H9 (cell line): ENCODE results near the gene PRSS21. TPM values are rescaled to one million over a fixed set of nuclear protein-coding genes. Genes with fewer than 3 reads are reported as not detected.

Source experiments
- DNase-seq: peaks from one replicate; pipeline ENCODE4 v3.0.0-alpha.2; 2017
- H2AFZ ChIP-seq: one replicate; pipeline ENCODE4 v1.6.1; 2013; ENCODE audit warnings: mild to moderate bottlenecking, low read length, control low read depth, moderate library complexity
- H2AK5ac ChIP-seq: 2 replicates; pipeline ENCODE4 v1.6.1; 2013; ENCODE audit warnings: low read length, control low read depth, mixed read lengths; ENCODE audit not compliant: insufficient read length
- H2BK120ac ChIP-seq: one replicate; pipeline ENCODE4 v1.6.1; 2013; ENCODE audit warnings: low read depth, mild to moderate bottlenecking, low read length, control low read depth, inconsistent platforms; ENCODE audit not compliant: poor library complexity, severe bottlenecking
- H2BK12ac ChIP-seq: 2 replicates; pipeline ENCODE4 v1.6.1; 2013; ENCODE audit warnings: low read length, control low read depth, mixed read lengths, low read depth; ENCODE audit not compliant: insufficient read length
- H2BK15ac ChIP-seq: 2 replicates; pipeline ENCODE4 v1.6.1; 2013; ENCODE audit warnings: low read depth, low read length, control low read depth
- H2BK20ac ChIP-seq: one replicate; pipeline ENCODE4 v1.6.1; 2013; ENCODE audit warnings: low read depth, mild to moderate bottlenecking, low read length, control low read depth, inconsistent platforms; ENCODE audit not compliant: poor library complexity, severe bottlenecking
- H2BK5ac ChIP-seq: 2 replicates; pipeline ENCODE4 v1.6.1; 2013; ENCODE audit warnings: low read length, control low read depth, mixed read lengths; ENCODE audit not compliant: insufficient read length
- H3K14ac ChIP-seq: 2 replicates; pipeline ENCODE4 v1.6.1; 2013; ENCODE audit warnings: low read length, control low read depth; ENCODE audit not compliant: insufficient read depth
- H3K18ac ChIP-seq: 2 replicates; pipeline ENCODE4 v1.6.1; 2013; ENCODE audit warnings: low read depth, mild to moderate bottlenecking, mixed read lengths, low read length, control low read depth; ENCODE audit not compliant: insufficient read length
- H3K23ac ChIP-seq: 2 replicates; pipeline ENCODE4 v1.6.1; 2013; ENCODE audit warnings: low read length, control low read depth, mixed read lengths, low read depth; ENCODE audit not compliant: insufficient read length
- H3K23me2 ChIP-seq: 2 replicates; pipeline ENCODE4 v1.6.1; 2013; ENCODE audit warnings: low read depth, mild to moderate bottlenecking, mixed read lengths, low read length, control low read depth; ENCODE audit not compliant: insufficient read length, poor library complexity, severe bottlenecking
- H3K27ac ChIP-seq: 2 replicates; pipeline ENCODE4 v1.5.1; 2013; ENCODE audit warnings: low read length, control low read depth, mixed read lengths, low read depth; ENCODE audit not compliant: insufficient read length
- H3K27me3 ChIP-seq: 2 replicates; pipeline ENCODE4 v1.6.1; 2013; ENCODE audit warnings: low read length, control low read depth, inconsistent platforms; ENCODE audit not compliant: insufficient read depth
- H3K4ac ChIP-seq: 2 replicates; pipeline ENCODE4 v1.6.1; 2013; ENCODE audit warnings: low read depth, mild to moderate bottlenecking, control low read depth, inconsistent platforms, low read length, moderate library complexity
- H3K4me1 ChIP-seq: 2 replicates; pipeline ENCODE4 v1.6.1; 2013; ENCODE audit warnings: low read length, control low read depth, inconsistent platforms; ENCODE audit not compliant: insufficient read depth
- H3K4me2 ChIP-seq: 2 replicates; pipeline ENCODE4 v1.6.1; 2013; ENCODE audit warnings: low read length, control low read depth, mixed read lengths; ENCODE audit not compliant: insufficient read length, insufficient read depth
- H3K56ac ChIP-seq: 2 replicates; pipeline ENCODE4 v1.6.1; 2013; ENCODE audit warnings: low read depth, mild to moderate bottlenecking, mixed read lengths, low read length, control low read depth; ENCODE audit not compliant: insufficient read length
- H3K79me1 ChIP-seq: 2 replicates; pipeline ENCODE4 v1.6.1; 2013; ENCODE audit warnings: low read depth, mild to moderate bottlenecking, moderate library complexity, low read length, control low read depth, inconsistent platforms; ENCODE audit not compliant: insufficient read depth, poor library complexity, severe bottlenecking
- H3K79me2 ChIP-seq: 2 replicates; pipeline ENCODE4 v1.6.1; 2013; ENCODE audit warnings: low read length, control low read depth, inconsistent platforms; ENCODE audit not compliant: insufficient read depth
- H3K9ac ChIP-seq: 2 replicates; pipeline ENCODE4 v1.6.1; 2013; ENCODE audit warnings: low read length, control low read depth, mixed read lengths; ENCODE audit not compliant: insufficient read length; ENCODE audit errors: extremely low read depth
- H3K9me3 ChIP-seq: one replicate; pipeline ENCODE4 v1.6.1; 2013; ENCODE audit warnings: low read depth, low read length, inconsistent platforms; ENCODE audit not compliant: control insufficient read depth
- H3T11ph ChIP-seq: one replicate; pipeline ENCODE4 v1.6.1; 2013; ENCODE audit warnings: mild to moderate bottlenecking, low read length, control low read depth, inconsistent platforms
- H4K20me1 ChIP-seq: one replicate; pipeline ENCODE4 v1.6.1; 2013; ENCODE audit not compliant: control insufficient read depth, insufficient read length, insufficient read depth
- H4K5ac ChIP-seq: 2 replicates; pipeline ENCODE4 v1.6.1; 2013; ENCODE audit warnings: low read depth, mild to moderate bottlenecking, mixed read lengths, low read length, control low read depth; ENCODE audit not compliant: insufficient read length
- H4K8ac ChIP-seq: replicated peaks from 2 replicates; pipeline ENCODE4 v1.6.1; 2013; ENCODE audit warnings: low read length, control low read depth, mixed read lengths, low read depth; ENCODE audit not compliant: insufficient read length
- H4K91ac ChIP-seq: 2 replicates; pipeline ENCODE4 v1.6.1; 2013; ENCODE audit warnings: low read depth, mild to moderate bottlenecking, moderate library complexity, mixed read lengths, low read length, control low read depth; ENCODE audit not compliant: insufficient read length
- H3K27ac Mint-ChIP-seq, 3 experiments: 2 replicates in 2 of 3; 3 replicates in 1 of 3; pipeline ENCODE4 v1.8.0; 2020 to 2021; ENCODE audit warnings: mixed read lengths in 3 of 3, mild to moderate bottlenecking in 1 of 3, moderate library complexity in 1 of 3
- H3K27me3 Mint-ChIP-seq: 2 replicates; pipeline ENCODE4 v1.8.0; 2021; ENCODE audit warnings: low read depth, mild to moderate bottlenecking, moderate library complexity, mixed read lengths
- H3K36me3 Mint-ChIP-seq, 3 experiments: 2 replicates in 2 of 3; 3 replicates in 1 of 3; pipeline ENCODE4 v1.8.0; 2020 to 2021; ENCODE audit warnings: low read depth in 3 of 3, mixed read lengths in 3 of 3; ENCODE audit not compliant: insufficient read depth in 1 of 3
- H3K4me1 Mint-ChIP-seq, 2 experiments: 2 replicates each; pipeline ENCODE4 v1.8.0; 2020; ENCODE audit warnings: mixed read lengths in 2 of 2
- H3K4me3 Mint-ChIP-seq, 2 experiments: 2 replicates in 1 of 2; 3 replicates in 1 of 2; pipeline ENCODE4 v1.8.0; 2020 to 2021; ENCODE audit warnings: mild to moderate bottlenecking in 2 of 2, mixed read lengths in 2 of 2, moderate library complexity in 1 of 2
- H3K9me3 Mint-ChIP-seq, 2 experiments: 2 replicates in 1 of 2; 3 replicates in 1 of 2; pipeline ENCODE4 v1.8.0; 2020; ENCODE audit warnings: mild to moderate bottlenecking in 2 of 2, mixed read lengths in 2 of 2, moderate library complexity in 1 of 2
- CTCF ChIP-seq: fragments of 200-600 bp; sonication (generic); conservative IDR thresholded peaks from 3 replicates; pipeline ENCODE4 v1.8.0; 2021; ENCODE audit warnings: antibody characterized with exemption, mild to moderate bottlenecking
- WGBS: extraction: QIAGEN DNeasy Blood & Tissue Kit; methylation state at CpG from one replicate; pipeline ENCODE4 v1.1.7; 2013; ENCODE audit warnings: missing lambda C conversion rate, low lambda C conversion rate, mixed read lengths; ENCODE audit not compliant: insufficient read length; ENCODE audit errors: extremely low coverage; 5-methylcytosine and 5-hydroxymethylcytosine counted together
- total RNA-seq: library from RNA; stranded (reverse); gene quantifications from 2 replicates; pipeline ENCODE4 v1.2.1, GENCODE V29; 2021

Gene PRSS21
- total RNA-seq, 1 experiment from 2014 or later: not detected

GRCh38 chr16:2836646-2837508, 19.8 kb downstream of the PRSS21 start:
- H2BK5ac ChIP-seq: no peak overlapping the region
- H3K4me2 ChIP-seq: no peak overlapping the region
- no peak overlapping the region for H2BK12ac ChIP-seq
- H4K5ac ChIP-seq: no peak overlapping the region
- no peaks in the 10 kb centered on the region for H3K23me2 ChIP-seq
- H2BK20ac ChIP-seq: no peak overlapping the region
- no peak overlapping the region for H3K27ac ChIP-seq
- no peak overlapping the region for H4K91ac ChIP-seq
- WGBS: 100% methylated on average over 3 of the region's 13 CpGs
- Mint-ChIP-seq H3K9me3 (no peaks in the 10 kb centered on the region; a peak in 2 of 5 replicates), H3K4me1 (peaks cover 17 to 19% of the 10 kb centered on the region in 2 experiments), H3K4me3 (no peak overlapping the region; a peak in 1 of 5 replicates), H3K27me3 (peaks cover 7% of the 10 kb centered on the region), H3K36me3 (no peaks in the 10 kb centered on the region), H3K27ac (peak overlapping the region in 1 of 3 experiments; percentile 1; a peak in 2 of 7 replicates)
- H3K18ac ChIP-seq: no peak overlapping the region
- H3K9me3 ChIP-seq: no peaks in the 10 kb centered on the region
- H4K8ac ChIP-seq: no peak overlapping the region
- H3K56ac ChIP-seq: no peak overlapping the region
- no peak overlapping the region for H3T11ph ChIP-seq
- no peaks in the 10 kb centered on the region for H4K20me1 ChIP-seq
- no peaks in the 10 kb centered on the region for H3K79me1 ChIP-seq
- H3K79me2 ChIP-seq: no peaks in the 10 kb centered on the region
- H3K4me1 ChIP-seq: peaks cover 3% of the 10 kb centered on the region; the same call in 1 of the 2 replicates
- no peak overlapping the region for H3K4ac ChIP-seq
- H2BK120ac ChIP-seq: no peak overlapping the region
- H3K27me3 ChIP-seq: no peaks in the 10 kb centered on the region; the same call in 1 of the 2 replicates
- DNase-seq: no peak
- H2BK15ac ChIP-seq: no peak overlapping the region
- no peak overlapping the region for H3K23ac ChIP-seq
- no peak overlapping the region for H3K9ac ChIP-seq
- no peak overlapping the region for H2AK5ac ChIP-seq
- TF ChIP-seq CTCF: no peak
- no peak overlapping the region for H2AFZ ChIP-seq
- H3K14ac ChIP-seq: no peak overlapping the region
